Measurements from ENCODE around the gene HCN1.

DNA sequence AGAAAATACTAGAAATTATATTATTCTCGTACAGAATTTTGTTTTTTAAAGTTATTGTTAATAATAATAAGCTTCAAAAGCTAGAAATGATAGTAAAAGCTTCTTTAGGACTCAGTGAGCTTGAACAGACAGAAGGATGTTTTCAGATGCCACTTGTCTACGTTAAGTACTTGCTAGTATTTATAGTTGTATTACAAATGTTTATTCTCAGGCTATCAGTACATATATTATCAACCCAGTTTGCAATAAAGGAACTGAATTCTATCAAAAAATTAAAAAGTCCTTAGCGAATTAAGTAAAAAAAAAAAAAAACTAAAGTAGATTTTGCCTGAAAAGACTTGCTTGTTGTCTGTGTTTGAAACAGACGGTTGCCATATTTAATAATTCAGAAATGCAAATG is 23.9 kb downstream of the HCN1 start:
- TF ChIP-seq POLR2A (IDR thresholded peaks at IDR 0.05) = no peak
- TF ChIP-seq, protein P1, sequence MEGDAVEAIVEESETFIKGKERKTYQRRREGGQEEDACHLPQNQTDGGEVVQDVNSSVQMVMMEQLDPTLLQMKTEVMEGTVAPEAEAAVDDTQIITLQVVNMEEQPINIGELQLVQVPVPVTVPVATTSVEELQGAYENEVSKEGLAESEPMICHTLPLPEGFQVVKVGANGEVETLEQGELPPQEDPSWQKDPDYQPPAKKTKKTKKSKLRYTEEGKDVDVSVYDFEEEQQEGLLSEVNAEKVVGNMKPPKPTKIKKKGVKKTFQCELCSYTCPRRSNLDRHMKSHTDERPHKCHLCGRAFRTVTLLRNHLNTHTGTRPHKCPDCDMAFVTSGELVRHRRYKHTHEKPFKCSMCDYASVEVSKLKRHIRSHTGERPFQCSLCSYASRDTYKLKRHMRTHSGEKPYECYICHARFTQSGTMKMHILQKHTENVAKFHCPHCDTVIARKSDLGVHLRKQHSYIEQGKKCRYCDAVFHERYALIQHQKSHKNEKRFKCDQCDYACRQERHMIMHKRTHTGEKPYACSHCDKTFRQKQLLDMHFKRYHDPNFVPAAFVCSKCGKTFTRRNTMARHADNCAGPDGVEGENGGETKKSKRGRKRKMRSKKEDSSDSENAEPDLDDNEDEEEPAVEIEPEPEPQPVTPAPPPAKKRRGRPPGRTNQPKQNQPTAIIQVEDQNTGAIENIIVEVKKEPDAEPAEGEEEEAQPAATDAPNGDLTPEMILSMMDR (IDR thresholded peaks at IDR 0.05) = no peak
